Immature natural killer cell (primary cell): Measurements from ENCODE around the gene NCBP2L. TPM values are rescaled to one million over a fixed set of nuclear protein-coding genes. Genes with fewer than 3 reads are reported as not detected.

Source experiments
- DNase-seq, 3 donors: peaks; one replicate each; pipeline ENCODE4 v3.0.0; 2022; ENCODE audit warnings: mixed read lengths in 1 of 3
- H3K27ac Mint-ChIP-seq, 6 donors: one replicate each; pipeline ENCODE4 v1.8.0; 2020; ENCODE audit warnings: mixed read lengths in 6 of 6, mild to moderate bottlenecking in 5 of 6, inconsistent platforms in 4 of 6, moderate library complexity in 3 of 6
- H3K27me3 Mint-ChIP-seq, 3 donors: one replicate each; pipeline ENCODE4 v1.8.0; 2020 to 2021; ENCODE audit warnings: low read depth in 3 of 3, mild to moderate bottlenecking in 3 of 3, mixed read lengths in 3 of 3, moderate library complexity in 3 of 3, inconsistent platforms in 1 of 3
- H3K36me3 Mint-ChIP-seq, 3 donors: one replicate each; pipeline ENCODE4 v1.8.0; 2020; ENCODE audit warnings: mixed read lengths in 3 of 3, inconsistent platforms in 2 of 3, mild to moderate bottlenecking in 2 of 3
- H3K4me1 Mint-ChIP-seq, 2 donors: one replicate each; pipeline ENCODE4 v1.8.0; 2020; ENCODE audit warnings: inconsistent platforms in 2 of 2, mild to moderate bottlenecking in 2 of 2, mixed read lengths in 2 of 2, moderate library complexity in 1 of 2
- H3K4me3 Mint-ChIP-seq, 5 donors: one replicate each; pipeline ENCODE4 v1.8.0; 2020; ENCODE audit warnings: mild to moderate bottlenecking in 5 of 5, mixed read lengths in 5 of 5, inconsistent platforms in 3 of 5, moderate library complexity in 3 of 5
- H3K9me3 Mint-ChIP-seq, 6 donors: one replicate each; pipeline ENCODE4 v1.8.0; 2020; ENCODE audit warnings: mild to moderate bottlenecking in 6 of 6, mixed read lengths in 6 of 6, inconsistent platforms in 4 of 6, moderate library complexity in 3 of 6
- polyA plus RNA-seq, 3 donors: library from polyadenylated mRNA; unstranded; fragments of 300-500 nt; fragmentation: Illumina TruSeq; gene quantifications; one replicate each; pipeline ENCODE4 v1.2.3, GENCODE V29; 2021

NCBP2L gene
- polyA plus RNA-seq, 3 donors from 2014 or later, result not detected

- H3K27me3 Mint-ChIP-seq, result peaks cover 3 to 14% (median 3%) of the 10 kb centered on the region in 3 donors
Measured at GRCh38 chrX:107831071-107831730, 53.7 kb downstream of the NCBP2L start.

GRCh38 chrX:107834275-107835201 is 57.0 kb downstream of the NCBP2L start:
- Mint-ChIP-seq H3K27ac (no peak overlapping the region), H3K27me3 (peaks cover 0 to 7% (median 3%) of the 10 kb centered on the region in 3 donors), H3K9me3 (no peaks in the 10 kb centered on the region), H3K4me3 (no peak overlapping the region), H3K36me3 (no peaks in the 10 kb centered on the region), H3K4me1 (no peaks in the 10 kb centered on the region)
- no peak for DNase-seq

More at GRCh38 chrX:107831071-107831730, 53.7 kb downstream of the NCBP2L start:
- Mint-ChIP-seq H3K36me3 (no peaks in the 10 kb centered on the region), H3K4me3 (no peak overlapping the region), H3K4me1 (peaks cover 7% of the 10 kb centered on the region in 2 donors), H3K9me3 (peaks cover 0 to 2% (median 0%) of the 10 kb centered on the region in 6 donors), H3K27ac (no peak overlapping the region)
- DNase-seq, result no peak

- Mint-ChIP-seq H3K27me3 (peaks cover 0 to 7% (median 0%) of the 10 kb centered on the region in 3 donors), H3K27ac (no peak overlapping the region), H3K4me1 (no peaks in the 10 kb centered on the region), H3K9me3 (no peaks in the 10 kb centered on the region), H3K36me3 (peaks cover 0 to 4% (median 0%) of the 10 kb centered on the region in 3 donors), H3K4me3 (no peak overlapping the region)
- DNase-seq, result no peak
Measured at GRCh38 chrX:107836958-107837357, 59.4 kb downstream of the NCBP2L start.

GRCh38 chrX:107840971-107841370 is 63.4 kb downstream of the NCBP2L start:
- no peak for DNase-seq
- H3K36me3 Mint-ChIP-seq, result peaks cover 0 to 4% (median 0%) of the 10 kb centered on the region in 3 donors
- H3K27me3 Mint-ChIP-seq, result peaks cover 0 to 7% (median 5%) of the 10 kb centered on the region in 3 donors
- no peaks in the 10 kb centered on the region for H3K9me3 Mint-ChIP-seq
- no peak overlapping the region for H3K27ac Mint-ChIP-seq
- no peaks in the 10 kb centered on the region for H3K4me1 Mint-ChIP-seq
- no peak overlapping the region for H3K4me3 Mint-ChIP-seq

GRCh38 chrX:107842715-107843400 is 65.3 kb downstream of the NCBP2L start:
- DNase-seq, result no peak
- Mint-ChIP-seq H3K9me3 (no peaks in the 10 kb centered on the region), H3K36me3 (peaks cover 0 to 4% (median 0%) of the 10 kb centered on the region in 3 donors), H3K4me1 (no peaks in the 10 kb centered on the region), H3K4me3 (no peak overlapping the region), H3K27me3 (peaks cover 0 to 5% (median 2%) of the 10 kb centered on the region in 3 donors), H3K27ac (no peak overlapping the region)

Other genes with a start within 250 kb of the NCBP2L start
- gene PRPS1, start 149.2 kb upstream of the NCBP2L start, polyA plus RNA-seq, result 10 to 100 TPM; 41.9 to 54.6 (median 45.6) TPM
- gene TSC22D3, start 1.9 kb upstream of the NCBP2L start, polyA plus RNA-seq, result 100 to 1,000 TPM; 496 to 775 (median 681) TPM
- 1 to 10 TPM in 2 of 3 donors, under 1 TPM in 1; 0.77 to 2.6 (median 2.1) TPM for gene MID2, start 48.1 kb downstream of the NCBP2L start, polyA plus RNA-seq
- not detected for gene TEX13B, start 204.6 kb downstream of the NCBP2L start, polyA plus RNA-seq